Testis (tissue), 2 donors: ENCODE results near the gene MTIF3.

ENCODE experiments used
- POLR2A ChIP-seq: fragments of 450-650 bp; IDR thresholded peaks from one replicate; pipeline ENCODE4 v1.6.1; 2017; ENCODE audit warnings: antibody characterized with exemption, mild to moderate bottlenecking, moderate library complexity
- TF ChIP-seq, protein P1 (sequence below), 3 experiments: fragments of 450-650 bp in 2 of 3; fragments of 200-600 bp in 1 of 3; sonication (generic) in 1 of 3; IDR thresholded peaks; one replicate each; pipeline ENCODE4 v1.5.1; 2016 to 2019; ENCODE audit warnings: antibody characterized with exemption in 3 of 3, mild to moderate bottlenecking in 2 of 3, moderate library complexity in 1 of 3

- TF ChIP-seq, protein P1, sequence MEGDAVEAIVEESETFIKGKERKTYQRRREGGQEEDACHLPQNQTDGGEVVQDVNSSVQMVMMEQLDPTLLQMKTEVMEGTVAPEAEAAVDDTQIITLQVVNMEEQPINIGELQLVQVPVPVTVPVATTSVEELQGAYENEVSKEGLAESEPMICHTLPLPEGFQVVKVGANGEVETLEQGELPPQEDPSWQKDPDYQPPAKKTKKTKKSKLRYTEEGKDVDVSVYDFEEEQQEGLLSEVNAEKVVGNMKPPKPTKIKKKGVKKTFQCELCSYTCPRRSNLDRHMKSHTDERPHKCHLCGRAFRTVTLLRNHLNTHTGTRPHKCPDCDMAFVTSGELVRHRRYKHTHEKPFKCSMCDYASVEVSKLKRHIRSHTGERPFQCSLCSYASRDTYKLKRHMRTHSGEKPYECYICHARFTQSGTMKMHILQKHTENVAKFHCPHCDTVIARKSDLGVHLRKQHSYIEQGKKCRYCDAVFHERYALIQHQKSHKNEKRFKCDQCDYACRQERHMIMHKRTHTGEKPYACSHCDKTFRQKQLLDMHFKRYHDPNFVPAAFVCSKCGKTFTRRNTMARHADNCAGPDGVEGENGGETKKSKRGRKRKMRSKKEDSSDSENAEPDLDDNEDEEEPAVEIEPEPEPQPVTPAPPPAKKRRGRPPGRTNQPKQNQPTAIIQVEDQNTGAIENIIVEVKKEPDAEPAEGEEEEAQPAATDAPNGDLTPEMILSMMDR (IDR thresholded peaks at IDR 0.05), result no peak
- no peak for TF ChIP-seq POLR2A
Measured at GRCh38 chr13:27396252-27396846, 54.0 kb downstream of the MTIF3 start.
